Psoas muscle (tissue), 8 donors: ENCODE data around the gene CCL15. TPM values are rescaled to one million over a fixed set of nuclear protein-coding genes. Genes with fewer than 3 reads are reported as not detected.

Source experiments
- ATAC-seq, 4 donors: fragments of 200-7000 bp; cut with Tn5 transposase; one replicate each; pipeline ENCODE4 v1.9.1; 2020; ENCODE audit warnings: moderate library complexity in 3 of 4, mild to moderate bottlenecking in 2 of 4
- DNase-seq, 2 donors: peaks; one replicate each; pipeline ENCODE4 v3.0.0-alpha.2; 2020
- H3K27ac ChIP-seq: fragments of 200-600 bp; one replicate; pipeline ENCODE4 v1.8.0; 2022
- H3K27me3 ChIP-seq, 3 donors: fragments of 200-600 bp in 1 of 3; one replicate each; pipeline versions ENCODE4 v1.6.1 to v1.8.0; 2013 to 2022; ENCODE audit warnings: low read length in 2 of 3, mild to moderate bottlenecking in 2 of 3, moderate library complexity in 1 of 3; ENCODE audit not compliant: insufficient read depth in 3 of 3
- H3K36me3 ChIP-seq, 2 donors: fragments of 200-600 bp in 1 of 2; one replicate each; pipeline versions ENCODE4 v1.6.1 to v1.8.0; 2013 to 2022; ENCODE audit warnings: low read depth in 1 of 2, mild to moderate bottlenecking in 1 of 2, moderate library complexity in 1 of 2; ENCODE audit not compliant: insufficient read depth in 1 of 2
- H3K4me1 ChIP-seq: fragments of 200-600 bp; one replicate; pipeline ENCODE4 v1.8.0; 2022
- H3K4me3 ChIP-seq: fragments of 200-600 bp; one replicate; pipeline ENCODE4 v1.8.0; 2022; ENCODE audit warnings: mild to moderate bottlenecking
- H3K9me3 ChIP-seq: fragments of 200-600 bp; one replicate; pipeline ENCODE4 v1.8.0; 2022
- CTCF ChIP-seq: fragments of 200-600 bp; IDR thresholded peaks from one replicate; pipeline ENCODE4 v1.8.0; 2022; ENCODE audit warnings: antibody characterized with exemption
- WGBS, 3 donors: extraction: QIAGEN DNeasy Blood & Tissue Kit; methylation state at CpG; one replicate each; pipeline versions ENCODE4 v1.1.6 to v1.1.7; 2013; 5-methylcytosine and 5-hydroxymethylcytosine counted together
- intact Hi-C, 2 donors: fragments of 100-400 bp; cut with DNase I; formaldehyde crosslinking; loops; one replicate each; pipeline versions ENCODE4 v1.11.0 to v1.14.2; 2022
- polyA plus RNA-seq, 3 donors: library from polyadenylated mRNA; stranded (reverse); fragments of 200-250 nt; gene quantifications; one replicate each; pipeline ENCODE4 v1.2.3, GENCODE V29; 2013
- total RNA-seq, 4 donors: library from RNA; stranded (reverse); fragmentation: NEBNext Ultra II Directional in 2 of 4; extraction: Animal tissue kit (Norgen Biotek cat#: 25700) in 2 of 4; gene quantifications; one replicate each; pipeline versions ENCODE4 v1.2.1 to v1.2.4, GENCODE V29; 2021 to 2023
- donor health status: healthy with polysubstance abuse.
- donor health status: DM: no; HTN: no; CAD: no; lungs with moderate emphysema.
- donor health status: Bipolar disorder and iron deficiency.
- donor health status: healthy.
- donor health status: DM: yes; HTN: yes; CAD: no.
- donor health status: DM: no; HTN: no; CAD: no.
- donor health status: DM: no; HTN: no; CAD: no.
- donor health status: DM: yes; HTN: yes; CAD: no.

The CCL15 gene
- total and polyA plus RNA-seq, 7 donors: not detected

GRCh38 chr17:35984140-35984539, 17.2 kb downstream of the CCL15 start:
- Histone ChIP-seq H3K27me3 (peaks cover 0 to 3% (median 2%) of the 10 kb centered on the region in 3 donors), H3K36me3 (no peaks in the 10 kb centered on the region), H3K4me1 (no peaks in the 10 kb centered on the region), H3K27ac (no peak overlapping the region), H3K4me3 (no peak overlapping the region), H3K9me3 (peaks cover 4% of the 10 kb centered on the region)
- intact Hi-C loops: no loop called here
- TF ChIP-seq CTCF: no peak
- ATAC-seq (no peak), DNase-seq (no peak)
- 87 to 93% (median 88%) methylated on average over 6 of the region's 6 CpGs for WGBS, 3 donors

GRCh38 chr17:35982409-35983191, 18.8 kb downstream of the CCL15 start:
- intact Hi-C loops: no loop called here
- Histone ChIP-seq H3K36me3 (no peaks in the 10 kb centered on the region), H3K27ac (no peak overlapping the region), H3K4me3 (no peak overlapping the region), H3K9me3 (no peaks in the 10 kb centered on the region), H3K4me1 (no peaks in the 10 kb centered on the region), H3K27me3 (peaks cover 0 to 3% (median 2%) of the 10 kb centered on the region in 3 donors)
- 84 to 90% (median 84%) methylated on average over 3 of the region's 3 CpGs for WGBS, 3 donors
- no peak for TF ChIP-seq CTCF
- no peak for DNase-seq
- no peak for ATAC-seq

- 64 to 70% (median 65%) methylated on average over 4 of the region's 4 CpGs for WGBS, 3 donors
- TF ChIP-seq CTCF: no peak
- no peaks in the 10 kb centered on the region for H3K9me3 ChIP-seq
- H3K4me1 ChIP-seq: no peaks in the 10 kb centered on the region
- peaks cover 0 to 3% (median 2%) of the 10 kb centered on the region in 3 donors for H3K27me3 ChIP-seq
- intact Hi-C loops: no loop called here
- DNase-seq (no peak), ATAC-seq (no peak)
- no peaks in the 10 kb centered on the region for H3K36me3 ChIP-seq
- no peak overlapping the region for H3K27ac ChIP-seq
- H3K4me3 ChIP-seq: no peak overlapping the region
Observed at GRCh38 chr17:35981908-35982330, 19.4 kb downstream of the CCL15 start.

- H3K9me3 ChIP-seq: no peaks in the 10 kb centered on the region
- ATAC-seq (no peak), DNase-seq (no peak)
- WGBS, 3 donors: 80 to 85% (median 83%) methylated on average over 12 of the region's 12 CpGs
- intact Hi-C loops: no loop called here
- no peak within 1 kb of the TSS for H3K4me3 ChIP-seq
- TF ChIP-seq CTCF: no peak
- H3K36me3 ChIP-seq: no peaks in the 10 kb centered on the region
- peaks cover 0 to 3% (median 2%) of the 10 kb centered on the region in 3 donors for H3K27me3 ChIP-seq
- no peak within 1 kb of the TSS for H3K27ac ChIP-seq
- H3K4me1 ChIP-seq: no peaks in the 10 kb centered on the region
Observed at GRCh38 chr17:35981246-35981645, 20.1 kb downstream of the CCL15 start, which contains the start of gene CCL16. Gene CCL16 (minus strand): TSS chr17:35981497. CDS start chr17:35981420, 77 bp downstream.
